Thyroid gland (tissue), 4 donors: ENCODE results near the gene HOTAIR.

ENCODE experiments used
- POLR2A ChIP-seq, 2 donors: fragments of 450-650 bp; IDR thresholded peaks; one replicate each; pipeline ENCODE4 v1.6.1; 2017; ENCODE audit warnings: antibody characterized with exemption in 2 of 2, mild to moderate bottlenecking in 2 of 2, moderate library complexity in 1 of 2
- TF ChIP-seq, protein P1 (sequence below), 6 experiments: fragments of 200-600 bp in 3 of 6; fragments of 450-650 bp in 3 of 6; sonication (generic) in 3 of 6; IDR thresholded peaks; one replicate each; pipeline ENCODE4 v1.5.1; 2016 to 2019; ENCODE audit warnings: antibody characterized with exemption in 6 of 6, mild to moderate bottlenecking in 2 of 6, inconsistent platforms in 1 of 6, moderate library complexity in 1 of 6

DNA sequence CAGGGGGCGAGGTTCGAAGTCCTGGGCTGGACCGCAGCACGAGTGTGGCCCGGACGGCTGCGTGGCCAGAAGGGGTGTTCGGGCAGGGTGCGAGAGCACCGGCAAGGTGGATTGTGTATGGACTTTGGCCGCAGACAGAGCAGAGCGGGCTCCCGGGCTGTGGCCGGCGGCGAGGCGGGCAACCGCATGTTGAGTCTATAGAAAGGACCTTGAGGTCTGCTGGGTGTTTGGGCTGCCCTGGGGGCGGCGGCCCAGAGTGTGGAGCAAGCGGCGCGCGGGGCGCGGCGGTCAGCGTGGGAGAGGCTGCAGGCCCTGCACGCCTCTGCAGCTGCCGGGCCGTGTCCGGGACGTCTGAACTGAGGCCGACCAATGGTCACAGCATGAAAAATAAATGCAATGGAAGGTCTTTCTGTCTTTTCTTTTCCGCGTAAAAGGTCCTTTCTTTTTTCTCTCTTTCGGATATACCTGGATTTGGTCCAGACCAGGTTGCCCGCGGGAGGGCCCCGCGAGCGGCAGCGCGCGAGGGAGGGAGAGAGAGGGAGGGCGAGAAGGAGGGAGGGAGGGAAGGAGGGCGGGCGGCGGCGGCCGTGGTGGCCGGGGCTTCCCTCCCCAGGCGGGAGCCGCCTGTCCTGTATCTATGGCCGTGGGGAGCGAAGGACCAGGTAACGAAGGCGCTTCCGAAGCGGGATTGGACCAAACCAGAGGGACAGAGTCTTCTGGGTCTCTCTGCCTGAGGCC, 19.7 kb upstream of the HOTAIR start:
- TF ChIP-seq POLR2A (IDR thresholded peaks at IDR 0.05) = no peak
- TF ChIP-seq, protein P1, sequence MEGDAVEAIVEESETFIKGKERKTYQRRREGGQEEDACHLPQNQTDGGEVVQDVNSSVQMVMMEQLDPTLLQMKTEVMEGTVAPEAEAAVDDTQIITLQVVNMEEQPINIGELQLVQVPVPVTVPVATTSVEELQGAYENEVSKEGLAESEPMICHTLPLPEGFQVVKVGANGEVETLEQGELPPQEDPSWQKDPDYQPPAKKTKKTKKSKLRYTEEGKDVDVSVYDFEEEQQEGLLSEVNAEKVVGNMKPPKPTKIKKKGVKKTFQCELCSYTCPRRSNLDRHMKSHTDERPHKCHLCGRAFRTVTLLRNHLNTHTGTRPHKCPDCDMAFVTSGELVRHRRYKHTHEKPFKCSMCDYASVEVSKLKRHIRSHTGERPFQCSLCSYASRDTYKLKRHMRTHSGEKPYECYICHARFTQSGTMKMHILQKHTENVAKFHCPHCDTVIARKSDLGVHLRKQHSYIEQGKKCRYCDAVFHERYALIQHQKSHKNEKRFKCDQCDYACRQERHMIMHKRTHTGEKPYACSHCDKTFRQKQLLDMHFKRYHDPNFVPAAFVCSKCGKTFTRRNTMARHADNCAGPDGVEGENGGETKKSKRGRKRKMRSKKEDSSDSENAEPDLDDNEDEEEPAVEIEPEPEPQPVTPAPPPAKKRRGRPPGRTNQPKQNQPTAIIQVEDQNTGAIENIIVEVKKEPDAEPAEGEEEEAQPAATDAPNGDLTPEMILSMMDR (IDR thresholded peaks at IDR 0.05) = no peak
